Peyer's patch (tissue), 4 donors: ENCODE data around the gene SLC25A48.

Source experiments
- CTCF ChIP-seq, 6 experiments: fragments of 450-650 bp in 4 of 6; fragments of 200-600 bp in 2 of 6; sonication (generic) in 1 of 6; IDR thresholded peaks; one replicate each; pipeline ENCODE4 v1.5.1; 2017 to 2019; ENCODE audit warnings: antibody characterized with exemption in 6 of 6, mild to moderate bottlenecking in 3 of 6, moderate library complexity in 1 of 6
- POLR2A ChIP-seq, 2 donors: fragments of 450-650 bp; IDR thresholded peaks; one replicate each; pipeline ENCODE4 v1.5.1; 2017; ENCODE audit warnings: antibody characterized with exemption in 2 of 2, mild to moderate bottlenecking in 2 of 2, moderate library complexity in 2 of 2

GRCh38 chr5:135850231-135850630, 15.8 kb downstream of the SLC25A48 start:
- no peak for TF ChIP-seq CTCF (IDR thresholded peaks at IDR 0.05)
- no peak for TF ChIP-seq POLR2A (IDR thresholded peaks at IDR 0.05)
